Activated T-helper 2 cell treated with anti-CD3 and anti-CD28 coated beads, Interferon-gamma antibody, Interleukin-2, Interleukin-4, amounts not matched to agents 10 μg/mL and 5 μg/mL and 100 μg/mL, durations not matched to agents 14 hours and 24 hours and 36 hours (primary cell): Measurements from ENCODE around the gene PSMB11. TPM values are rescaled to one million over a fixed set of nuclear protein-coding genes. Genes with fewer than 3 reads are reported as not detected.
A peak's percentile ranks its signal among the peaks of the same experiment; 100 is the strongest.

Experiments
- DNase-seq: peaks from one replicate; pipeline ENCODE4 v3.0.0; 2021; ENCODE audit warnings: low spot score
- H3K27ac Mint-ChIP-seq: one replicate; pipeline ENCODE4 v1.8.0; 2021; ENCODE audit warnings: mixed read lengths
- H3K27me3 Mint-ChIP-seq: one replicate; pipeline ENCODE4 v1.8.0; 2021; ENCODE audit warnings: low read depth, mixed read lengths
- H3K36me3 Mint-ChIP-seq: one replicate; pipeline ENCODE4 v1.8.0; 2021; ENCODE audit warnings: low read depth, mixed read lengths
- H3K4me1 Mint-ChIP-seq: one replicate; pipeline ENCODE4 v1.8.0; 2021; ENCODE audit warnings: low read depth, mixed read lengths
- H3K4me3 Mint-ChIP-seq: one replicate; pipeline ENCODE4 v1.8.0; 2021; ENCODE audit warnings: low read depth, mild to moderate bottlenecking, moderate library complexity, mixed read lengths
- H3K9me3 Mint-ChIP-seq: one replicate; pipeline ENCODE4 v1.8.0; 2021; ENCODE audit warnings: mixed read lengths
- intact Hi-C: fragments of 100-400 bp; cut with micrococcal nuclease; formaldehyde crosslinking; loops from one replicate; pipeline ENCODE4 v1.15.1; 2023
- total RNA-seq: library from RNA; stranded (reverse); gene quantifications from 2 replicates; pipeline ENCODE4 v1.2.3, GENCODE V29; 2022

PSMB11 gene
- total RNA-seq, 1 donor from 2014 or later, result not detected

GRCh38 chr14:23052182-23052623 lies 10.2 kb downstream of the PSMB11 start:
- DNase-seq, result no peak
- Mint-ChIP-seq H3K36me3 (no peaks in the 10 kb centered on the region), H3K4me3 (no peak overlapping the region), H3K27ac (no peak overlapping the region), H3K9me3 (no peaks in the 10 kb centered on the region), H3K4me1 (peaks cover 11% of the 10 kb centered on the region), H3K27me3 (peaks cover 8% of the 10 kb centered on the region)
- intact Hi-C loops, result no loop called here

GRCh38 chr14:23052671-23053070 lies 10.7 kb downstream of the PSMB11 start:
- no peak overlapping the region for H3K27ac Mint-ChIP-seq
- H3K4me1 Mint-ChIP-seq, result peaks cover 11% of the 10 kb centered on the region
- intact Hi-C loops, result no loop called here
- no peak overlapping the region for H3K4me3 Mint-ChIP-seq
- H3K9me3 Mint-ChIP-seq, result no peaks in the 10 kb centered on the region
- H3K27me3 Mint-ChIP-seq, result peaks cover 7% of the 10 kb centered on the region
- H3K36me3 Mint-ChIP-seq, result no peaks in the 10 kb centered on the region
- DNase-seq, result no peak

DNA sequence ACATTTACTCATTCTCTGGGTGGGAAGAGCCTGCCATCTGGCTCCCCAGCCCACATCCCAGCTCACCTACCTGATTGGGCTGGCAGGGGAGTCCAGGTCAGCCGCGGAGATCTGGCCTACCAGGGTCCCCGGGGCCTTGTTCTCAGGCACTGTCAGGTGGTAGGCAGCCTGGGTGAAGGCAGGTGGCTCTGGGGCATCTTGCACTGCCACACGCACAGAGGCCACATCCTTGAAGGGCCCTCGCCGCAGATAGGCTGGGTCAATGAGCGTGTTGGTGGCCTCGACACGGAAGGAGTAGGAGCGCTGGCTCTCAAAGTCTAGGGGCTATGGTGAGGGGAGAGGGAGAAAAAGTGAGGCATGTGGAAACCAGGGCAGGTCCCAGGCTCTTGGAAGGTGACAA lies 11.4 kb downstream of the PSMB11 start:
- peaks cover 7% of the 10 kb centered on the region for H3K27me3 Mint-ChIP-seq
- peaks cover 16% of the 10 kb centered on the region for H3K4me1 Mint-ChIP-seq
- no peak overlapping the region for H3K27ac Mint-ChIP-seq
- no peak overlapping the region for H3K4me3 Mint-ChIP-seq
- intact Hi-C loops, result no loop called here
- no peaks in the 10 kb centered on the region for H3K9me3 Mint-ChIP-seq
- H3K36me3 Mint-ChIP-seq, result peaks cover 3% of the 10 kb centered on the region
- no peak for DNase-seq

DNA sequence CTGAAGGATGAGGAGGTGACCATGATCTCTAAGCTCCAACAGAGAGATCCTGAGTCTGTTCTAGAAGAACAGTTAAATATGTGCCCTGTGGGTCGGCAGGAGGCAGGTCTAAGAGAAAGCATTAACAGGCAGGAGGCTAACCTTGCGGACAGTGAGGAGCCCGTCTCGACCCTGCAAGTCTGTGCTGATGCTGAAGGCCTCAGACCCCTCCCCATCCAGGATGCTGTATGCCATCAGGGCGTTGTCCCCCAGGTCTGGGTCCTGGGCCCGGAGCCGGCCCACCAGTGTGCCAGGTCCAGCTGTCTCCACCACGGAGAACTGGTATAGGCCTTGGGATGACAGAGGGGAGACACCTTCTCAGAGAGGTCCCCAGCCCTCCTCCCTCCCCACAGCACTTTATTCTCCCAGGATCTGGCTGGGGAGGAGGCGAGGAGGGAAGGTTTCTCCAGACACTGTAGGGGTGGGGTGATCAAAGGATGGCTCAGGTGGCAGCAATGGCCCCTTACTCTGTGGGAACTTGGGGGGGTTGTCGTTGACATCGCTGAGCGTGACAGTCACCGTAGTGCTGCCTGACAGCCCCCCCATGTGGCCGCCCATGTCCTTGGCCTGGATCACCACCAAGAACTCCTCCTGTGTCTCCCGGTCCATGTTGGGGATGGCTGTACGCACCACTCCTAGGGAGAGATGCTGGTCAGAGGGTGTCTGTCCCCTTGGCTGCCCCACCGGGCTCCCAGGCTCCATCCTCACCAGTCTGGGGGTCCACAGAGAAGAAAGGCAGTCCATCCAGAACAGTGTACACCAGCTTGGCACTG lies 12.2 kb downstream of the PSMB11 start:
- DNase-seq, result no peak
- H3K9me3 Mint-ChIP-seq, result no peaks in the 10 kb centered on the region
- H3K4me1 Mint-ChIP-seq, result peaks cover 16% of the 10 kb centered on the region
- no peak overlapping the region for H3K4me3 Mint-ChIP-seq
- H3K27ac Mint-ChIP-seq, result no peak overlapping the region
- intact Hi-C loops, result no loop called here
- peaks cover 6% of the 10 kb centered on the region for H3K36me3 Mint-ChIP-seq
- H3K27me3 Mint-ChIP-seq, result peaks cover 7% of the 10 kb centered on the region

GRCh38 chr14:23055147-23055550 lies 13.1 kb downstream of the PSMB11 start:
- DNase-seq, result no peak
- Mint-ChIP-seq H3K9me3 (no peaks in the 10 kb centered on the region), H3K4me1 (peaks cover 16% of the 10 kb centered on the region), H3K36me3 (peaks cover 12% of the 10 kb centered on the region), H3K4me3 (no peak overlapping the region), H3K27me3 (peaks cover 7% of the 10 kb centered on the region), H3K27ac (no peak overlapping the region)
- intact Hi-C loops, result loop anchor here (5.0 kb wide), 1 partner anchor 48 kb away; no protein-coding TSS in a partner anchor

DNA sequence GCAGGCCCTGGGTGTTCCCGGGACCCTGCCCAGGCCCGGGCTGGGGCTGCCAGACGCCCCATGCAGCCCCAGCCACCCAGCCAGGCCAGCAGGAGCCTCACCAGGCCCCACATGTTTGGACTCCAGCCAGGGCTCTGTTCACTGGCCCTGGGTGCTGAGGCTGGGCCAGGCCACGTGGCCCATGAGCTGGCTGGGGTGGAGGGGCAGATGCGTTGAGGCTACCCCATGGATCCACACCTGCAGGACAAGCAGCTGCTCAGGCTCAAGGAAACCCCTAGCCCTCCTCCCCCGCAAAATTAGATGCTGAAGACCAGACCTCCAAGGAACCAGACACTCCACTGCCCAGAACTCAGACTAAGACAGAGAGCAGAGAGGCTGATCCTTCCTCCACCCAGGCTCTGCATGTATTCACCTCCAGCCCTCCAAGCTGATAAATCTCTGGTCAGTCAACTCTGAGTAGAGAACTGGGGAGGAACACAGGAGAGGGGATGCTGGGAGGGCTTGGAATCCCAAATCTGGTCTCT lies 13.7 kb downstream of the PSMB11 start:
- peak overlapping the region; percentile 84 for H3K4me3 Mint-ChIP-seq
- H3K4me1 Mint-ChIP-seq, result peaks cover 16% of the 10 kb centered on the region
- no peak for DNase-seq
- intact Hi-C loops, result loop anchor here (1.0 to 5.0 kb wide), 4 partner anchors 21 to 125 kb away; partner anchors contain the start of gene PSMB5
- H3K9me3 Mint-ChIP-seq, result no peaks in the 10 kb centered on the region
- H3K36me3 Mint-ChIP-seq, result peaks cover 14% of the 10 kb centered on the region
- H3K27ac Mint-ChIP-seq, result no peak overlapping the region
- H3K27me3 Mint-ChIP-seq, result peaks cover 7% of the 10 kb centered on the region

GRCh38 chr14:23056145-23056955 lies 14.3 kb downstream of the PSMB11 start:
- peaks cover 7% of the 10 kb centered on the region for H3K27me3 Mint-ChIP-seq
- peaks cover 16% of the 10 kb centered on the region for H3K4me1 Mint-ChIP-seq
- peaks cover 21% of the 10 kb centered on the region for H3K36me3 Mint-ChIP-seq
- no peaks in the 10 kb centered on the region for H3K9me3 Mint-ChIP-seq
- H3K4me3 Mint-ChIP-seq, result peak overlapping the region; percentile 84
- H3K27ac Mint-ChIP-seq, result peak overlapping the region; percentile 43
- peak; percentile 57 for DNase-seq
- intact Hi-C loops, result loop anchor here (1.0 to 5.0 kb wide), 4 partner anchors 22 to 126 kb away; partner anchors contain the start of gene PSMB5

DNA sequence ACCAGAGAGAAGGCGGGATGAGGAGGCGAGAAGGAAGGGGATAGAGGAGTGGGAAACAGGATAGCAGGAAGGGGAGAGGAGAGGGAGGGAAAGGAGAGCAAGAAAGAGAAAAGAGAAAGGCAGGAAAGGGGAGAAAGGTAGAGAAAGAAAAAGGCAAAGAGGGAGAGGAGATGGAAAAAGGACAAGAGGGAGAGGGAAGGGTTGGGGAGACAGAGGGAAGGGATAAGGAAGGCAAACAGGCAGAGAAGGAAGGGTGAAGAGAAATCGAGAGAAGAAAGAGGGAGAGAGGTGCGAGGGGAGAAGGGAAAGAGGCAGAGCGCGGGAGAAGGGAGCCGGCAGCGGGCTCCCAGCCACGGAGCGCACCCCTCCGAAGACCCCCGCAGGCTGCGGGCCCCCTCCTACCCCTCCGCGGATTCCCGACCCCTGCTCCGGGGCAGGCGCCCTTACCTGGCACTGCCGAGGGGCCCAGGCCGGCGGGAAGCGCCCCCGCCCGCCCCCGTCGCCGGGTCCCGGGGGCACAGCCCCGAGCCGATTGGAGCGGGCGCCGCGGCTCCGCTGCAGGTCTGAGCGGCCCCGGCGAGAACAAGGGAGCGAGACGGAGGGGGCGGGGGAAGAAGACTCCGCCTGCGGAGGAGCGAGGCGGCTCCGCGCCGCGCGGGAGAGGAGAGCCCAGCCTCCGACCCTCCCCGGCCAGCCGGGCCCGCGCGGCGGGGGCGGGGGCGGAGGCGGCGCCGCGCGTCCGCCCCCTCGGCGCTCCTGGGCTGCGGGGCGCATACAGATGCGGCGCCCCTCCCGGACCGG lies 15.1 kb downstream of the PSMB11 start, which contains the start of gene CDH24:
CDH24 (minus strand) TSS at position 565 of the 801 bp plus-strand sequence. CDS start 1,787 bp downstream, outside the sequence.
- Mint-ChIP-seq H3K27ac (peak within 1 kb of the TSS; percentile 51), H3K27me3 (peaks cover 7% of the 10 kb centered on the region), H3K4me1 (peaks cover 16% of the 10 kb centered on the region), H3K36me3 (peaks cover 27% of the 10 kb centered on the region), H3K9me3 (no peaks in the 10 kb centered on the region), H3K4me3 (peak within 1 kb of the TSS; percentile 84)
- DNase-seq, result peak; percentile 74
- intact Hi-C loops, result loop anchor here (1.0 to 5.0 kb wide), 4 partner anchors 22 to 127 kb away; partner anchors contain the start of gene PSMB5

DNA sequence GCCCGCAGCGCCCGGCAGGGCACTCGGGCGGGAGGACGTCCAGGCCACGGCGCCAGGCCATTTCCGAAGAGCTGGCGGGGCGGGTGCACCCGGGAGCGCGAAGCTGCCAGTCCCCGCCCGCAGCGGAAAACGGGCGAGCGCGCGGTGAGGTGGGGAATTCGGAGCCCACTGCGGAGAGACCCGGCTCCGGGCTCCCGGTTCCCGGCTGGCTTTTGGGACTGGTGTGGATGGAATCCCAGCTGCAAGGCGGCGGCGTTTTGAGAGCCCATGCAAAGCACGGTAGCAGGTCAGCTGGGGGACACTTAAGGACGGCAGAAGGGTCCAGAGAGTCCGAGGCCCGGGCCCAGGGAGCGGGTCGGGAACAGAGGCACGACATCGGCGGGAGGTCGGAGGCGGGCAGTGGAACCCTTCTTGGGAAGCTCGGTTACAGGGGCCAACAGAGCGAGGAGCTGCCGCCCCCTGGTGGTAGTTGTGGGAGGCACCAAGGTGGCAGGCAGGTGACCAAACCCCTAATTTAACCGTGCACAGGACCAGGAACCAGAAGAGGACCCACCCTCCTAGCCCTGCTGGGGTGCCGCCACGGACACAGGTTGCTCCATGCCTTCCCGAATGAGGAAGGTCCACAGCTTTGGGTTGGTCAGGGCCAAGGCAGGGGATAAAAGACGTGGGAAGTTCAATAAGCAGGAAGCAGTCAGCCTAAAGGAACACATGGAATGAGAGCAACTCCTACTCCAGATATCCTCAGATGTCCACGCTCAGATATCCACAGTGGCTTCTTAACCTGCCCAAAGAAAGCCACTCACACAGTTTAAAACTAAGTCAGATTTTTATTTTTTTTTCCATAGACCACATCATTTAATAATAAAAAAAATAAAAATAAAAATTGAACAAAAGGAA lies 16.0 kb downstream of the PSMB11 start:
- peaks cover 7% of the 10 kb centered on the region for H3K27me3 Mint-ChIP-seq
- peaks cover 16% of the 10 kb centered on the region for H3K4me1 Mint-ChIP-seq
- H3K9me3 Mint-ChIP-seq, result no peaks in the 10 kb centered on the region
- H3K27ac Mint-ChIP-seq, result peak overlapping the region; percentile 51
- peaks cover 35% of the 10 kb centered on the region for H3K36me3 Mint-ChIP-seq
- peak; percentile 79 for DNase-seq
- peak overlapping the region; percentile 84 for H3K4me3 Mint-ChIP-seq
- intact Hi-C loops, result loop anchor here (1.0 to 5.0 kb wide), 4 partner anchors 23 to 72 kb away; partner anchors contain the start of gene PSMB5

DNA sequence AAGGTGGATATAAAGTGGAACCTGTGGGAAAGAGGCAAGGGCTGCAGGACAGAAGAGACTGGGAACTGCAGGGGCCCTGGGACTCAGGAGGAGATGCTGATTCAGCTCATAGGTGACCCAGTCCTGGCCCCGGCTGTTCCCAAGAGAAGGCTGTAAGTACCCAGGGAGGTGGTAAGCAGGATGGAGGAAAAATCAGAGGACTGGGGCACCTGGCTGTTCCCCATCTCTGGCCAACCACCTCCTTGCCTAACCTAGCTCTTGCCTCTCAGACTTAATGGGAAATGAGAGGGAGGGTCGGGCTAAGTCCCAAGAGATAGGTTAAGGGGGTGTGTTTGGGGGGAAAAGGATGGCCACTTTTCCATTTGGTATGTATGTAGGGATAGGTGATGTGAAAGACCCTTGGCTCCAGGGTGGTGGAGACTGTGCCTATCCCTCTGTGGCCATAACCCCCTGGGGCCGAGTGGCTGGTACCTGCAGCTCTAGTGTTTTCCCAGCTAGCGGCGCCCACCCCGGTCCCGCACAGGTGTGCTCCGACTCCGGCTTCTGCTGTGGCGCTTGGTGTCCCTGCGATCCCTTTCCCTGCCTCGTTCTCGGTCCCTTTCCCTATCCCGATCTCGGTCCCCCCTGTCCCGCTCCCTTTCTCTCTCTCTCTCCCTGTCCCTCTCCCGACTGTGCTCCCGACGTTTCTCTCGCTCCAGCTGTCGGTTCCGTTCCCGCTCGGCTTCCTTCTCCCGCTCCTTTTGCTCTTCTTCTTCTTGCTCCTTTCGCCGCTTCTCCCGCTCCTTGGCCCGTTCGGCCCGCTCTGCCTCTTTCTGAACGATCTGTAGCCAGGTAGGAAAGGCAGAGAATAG lies 16.9 kb downstream of the PSMB11 start:
- intact Hi-C loops, result loop anchor here (1.0 to 5.0 kb wide), 2 partner anchors 52 to 73 kb away; no protein-coding TSS in a partner anchor
- peak overlapping the region; percentile 24 for H3K4me3 Mint-ChIP-seq
- H3K9me3 Mint-ChIP-seq, result no peaks in the 10 kb centered on the region
- peaks cover 44% of the 10 kb centered on the region for H3K36me3 Mint-ChIP-seq
- H3K4me1 Mint-ChIP-seq, result peaks cover 16% of the 10 kb centered on the region
- peaks cover 7% of the 10 kb centered on the region for H3K27me3 Mint-ChIP-seq
- H3K27ac Mint-ChIP-seq, result no peak overlapping the region
- DNase-seq, result no peak
